Osteoblast (primary cell): ENCODE measurements around the gene SLC8A2. TPM values are rescaled to one million over a fixed set of nuclear protein-coding genes. Genes with fewer than 3 reads are reported as not detected.
A peak's percentile ranks its signal among the peaks of the same experiment; 100 is the strongest.

Experiments
- DNase-seq: peaks from one replicate; pipeline ENCODE4 v3.0.0; 2011; ENCODE audit warnings: low spot score, mixed read lengths; ENCODE audit not compliant: insufficient read length; ENCODE audit errors: missing footprints
- H2AFZ ChIP-seq: 2 replicates; pipeline ENCODE4 v1.6.0; 2011; ENCODE audit warnings: mild to moderate bottlenecking, low read length
- H3K27ac ChIP-seq: 2 replicates; pipeline ENCODE4 v1.5.1; 2011; ENCODE audit warnings: mild to moderate bottlenecking, low read depth, low read length, moderate library complexity
- H3K27me3 ChIP-seq: 2 replicates; pipeline ENCODE4 v1.6.0; 2012; ENCODE audit warnings: mild to moderate bottlenecking, control low read depth, inconsistent platforms, low read length, moderate library complexity; ENCODE audit not compliant: insufficient read depth
- H3K36me3 ChIP-seq: 2 replicates; pipeline ENCODE4 v1.5.1; 2011; ENCODE audit warnings: mild to moderate bottlenecking, low read length, control low read depth, moderate library complexity; ENCODE audit not compliant: insufficient read depth
- H3K4me1 ChIP-seq: 2 replicates; pipeline ENCODE4 v1.5.1; 2011; ENCODE audit warnings: mild to moderate bottlenecking, low read length, control low read depth, moderate library complexity; ENCODE audit not compliant: insufficient read depth
- H3K4me2 ChIP-seq: 2 replicates; pipeline ENCODE4 v1.6.0; 2011; ENCODE audit warnings: mild to moderate bottlenecking, low read length; ENCODE audit not compliant: insufficient read depth
- H3K4me3 ChIP-seq: fragments of 200-600 bp; sonication (generic); 3 replicates; pipeline ENCODE4 v1.5.1; 2012; ENCODE audit warnings: mild to moderate bottlenecking, low read length, inconsistent platforms; ENCODE audit not compliant: insufficient read depth
- H3K79me2 ChIP-seq: 2 replicates; pipeline ENCODE4 v1.6.0; 2012; ENCODE audit warnings: mild to moderate bottlenecking, low read length, control low read depth, inconsistent platforms; ENCODE audit not compliant: insufficient read depth
- H3K9me3 ChIP-seq: 2 replicates; pipeline ENCODE4 v1.5.1; 2011; ENCODE audit warnings: low read depth, low read length, control low read depth
- H4K20me1 ChIP-seq: 2 replicates; pipeline ENCODE4 v1.6.0; 2012; ENCODE audit warnings: mild to moderate bottlenecking, low read length, control low read depth; ENCODE audit not compliant: insufficient read depth
- total RNA-seq: library from RNA; depleted of rRNA; stranded (reverse); fragments of >200 nt; gene quantifications from 2 replicates; pipeline ENCODE4 v1.2.3, GENCODE V29; 2012
- TF ChIP-seq, protein P1 (sequence below): IDR thresholded peaks from 2 replicates; pipeline ENCODE4 v1.5.1; 2011; ENCODE audit warnings: mild to moderate bottlenecking, low read depth, low read length, moderate library complexity; ENCODE audit errors: extremely low read depth

SLC8A2 gene
- total RNA-seq, 1 donor: 0.36 TPM

DNA sequence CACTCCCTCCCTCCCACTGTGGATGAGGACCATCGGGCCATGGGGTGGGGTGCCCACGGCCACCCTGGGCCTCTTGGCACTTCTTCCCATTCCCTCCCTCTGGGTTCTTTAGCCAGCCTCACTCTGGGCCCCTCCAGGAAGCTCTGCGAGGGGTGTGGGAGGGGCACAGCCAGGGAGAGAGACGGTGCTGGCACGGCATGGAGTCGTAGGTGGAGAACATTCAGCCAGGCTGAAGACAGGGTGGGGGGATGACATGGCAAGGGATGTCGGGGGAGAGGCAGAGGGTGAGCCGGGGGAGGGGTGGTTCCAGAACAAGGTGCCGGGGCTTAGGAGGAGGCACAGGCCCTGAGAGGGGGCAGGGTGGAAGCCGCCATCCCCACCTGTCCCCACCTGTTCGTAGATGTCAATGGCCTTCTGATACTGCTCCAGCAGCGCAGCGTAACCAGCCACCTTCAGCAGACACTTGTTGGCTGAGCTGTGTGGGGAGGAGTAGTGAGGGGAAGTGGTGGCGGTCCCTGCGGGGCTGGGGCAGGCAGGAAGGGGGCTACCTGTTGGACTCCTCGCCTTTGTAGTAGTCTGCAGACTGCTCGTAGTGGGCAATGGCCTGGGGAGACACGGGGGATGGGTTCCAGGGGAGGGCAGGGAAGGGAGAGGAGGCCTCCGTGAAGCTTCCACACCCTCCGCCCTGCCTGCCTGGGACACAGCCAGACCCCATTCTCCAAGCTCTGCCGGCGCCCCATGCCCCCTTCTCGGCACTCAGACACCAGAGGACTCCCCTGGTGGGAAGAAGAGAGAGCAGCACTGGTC, 21.1 kb upstream of the SLC8A2 start:
- TF ChIP-seq, protein P1, sequence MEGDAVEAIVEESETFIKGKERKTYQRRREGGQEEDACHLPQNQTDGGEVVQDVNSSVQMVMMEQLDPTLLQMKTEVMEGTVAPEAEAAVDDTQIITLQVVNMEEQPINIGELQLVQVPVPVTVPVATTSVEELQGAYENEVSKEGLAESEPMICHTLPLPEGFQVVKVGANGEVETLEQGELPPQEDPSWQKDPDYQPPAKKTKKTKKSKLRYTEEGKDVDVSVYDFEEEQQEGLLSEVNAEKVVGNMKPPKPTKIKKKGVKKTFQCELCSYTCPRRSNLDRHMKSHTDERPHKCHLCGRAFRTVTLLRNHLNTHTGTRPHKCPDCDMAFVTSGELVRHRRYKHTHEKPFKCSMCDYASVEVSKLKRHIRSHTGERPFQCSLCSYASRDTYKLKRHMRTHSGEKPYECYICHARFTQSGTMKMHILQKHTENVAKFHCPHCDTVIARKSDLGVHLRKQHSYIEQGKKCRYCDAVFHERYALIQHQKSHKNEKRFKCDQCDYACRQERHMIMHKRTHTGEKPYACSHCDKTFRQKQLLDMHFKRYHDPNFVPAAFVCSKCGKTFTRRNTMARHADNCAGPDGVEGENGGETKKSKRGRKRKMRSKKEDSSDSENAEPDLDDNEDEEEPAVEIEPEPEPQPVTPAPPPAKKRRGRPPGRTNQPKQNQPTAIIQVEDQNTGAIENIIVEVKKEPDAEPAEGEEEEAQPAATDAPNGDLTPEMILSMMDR: no peak
- H3K9me3 ChIP-seq: no peaks in the 10 kb centered on the region
- no peaks in the 10 kb centered on the region for H3K27me3 ChIP-seq
- H4K20me1 ChIP-seq: peaks cover 12% of the 10 kb centered on the region
- H3K36me3 ChIP-seq: peaks cover 50% of the 10 kb centered on the region
- peaks cover 27% of the 10 kb centered on the region for H3K79me2 ChIP-seq
- no peak overlapping the region for H3K4me3 ChIP-seq
- no peak overlapping the region for H3K27ac ChIP-seq
- no peak overlapping the region for H2AFZ ChIP-seq
- no peaks in the 10 kb centered on the region for H3K4me1 ChIP-seq
- peak; percentile 62 for DNase-seq
- H3K4me2 ChIP-seq: no peak overlapping the region

DNA sequence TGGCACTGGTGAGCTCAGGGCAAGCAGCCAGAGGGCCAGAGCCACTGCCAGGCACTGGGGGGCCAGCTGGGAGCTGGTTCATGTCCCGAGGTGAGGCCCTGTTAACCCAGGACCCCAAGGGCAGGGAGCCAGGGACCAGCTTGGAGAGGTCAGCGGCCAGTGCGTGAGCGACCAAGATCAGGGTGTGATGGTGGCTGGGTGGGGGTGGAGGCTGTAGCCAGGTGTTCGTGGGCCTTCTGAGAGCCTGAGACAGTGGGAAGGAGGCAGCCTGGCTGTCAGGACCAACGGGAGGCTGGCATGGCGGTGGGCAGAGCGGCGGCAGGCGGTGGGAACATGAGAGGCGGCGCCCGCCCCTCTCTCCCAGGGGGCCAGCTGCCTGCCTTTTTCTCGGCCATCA, 20.4 kb upstream of the SLC8A2 start:
- no peak overlapping the region for H3K4me2 ChIP-seq
- H3K27ac ChIP-seq: no peak overlapping the region
- peaks cover 47% of the 10 kb centered on the region for H3K36me3 ChIP-seq
- no peaks in the 10 kb centered on the region for H3K9me3 ChIP-seq
- no peaks in the 10 kb centered on the region for H3K27me3 ChIP-seq
- no peak overlapping the region for H3K4me3 ChIP-seq
- no peak overlapping the region for H2AFZ ChIP-seq
- TF ChIP-seq, protein P1: no peak
- peaks cover 12% of the 10 kb centered on the region for H4K20me1 ChIP-seq
- H3K79me2 ChIP-seq: peaks cover 21% of the 10 kb centered on the region
- DNase-seq: no peak
- H3K4me1 ChIP-seq: no peaks in the 10 kb centered on the region

DNA sequence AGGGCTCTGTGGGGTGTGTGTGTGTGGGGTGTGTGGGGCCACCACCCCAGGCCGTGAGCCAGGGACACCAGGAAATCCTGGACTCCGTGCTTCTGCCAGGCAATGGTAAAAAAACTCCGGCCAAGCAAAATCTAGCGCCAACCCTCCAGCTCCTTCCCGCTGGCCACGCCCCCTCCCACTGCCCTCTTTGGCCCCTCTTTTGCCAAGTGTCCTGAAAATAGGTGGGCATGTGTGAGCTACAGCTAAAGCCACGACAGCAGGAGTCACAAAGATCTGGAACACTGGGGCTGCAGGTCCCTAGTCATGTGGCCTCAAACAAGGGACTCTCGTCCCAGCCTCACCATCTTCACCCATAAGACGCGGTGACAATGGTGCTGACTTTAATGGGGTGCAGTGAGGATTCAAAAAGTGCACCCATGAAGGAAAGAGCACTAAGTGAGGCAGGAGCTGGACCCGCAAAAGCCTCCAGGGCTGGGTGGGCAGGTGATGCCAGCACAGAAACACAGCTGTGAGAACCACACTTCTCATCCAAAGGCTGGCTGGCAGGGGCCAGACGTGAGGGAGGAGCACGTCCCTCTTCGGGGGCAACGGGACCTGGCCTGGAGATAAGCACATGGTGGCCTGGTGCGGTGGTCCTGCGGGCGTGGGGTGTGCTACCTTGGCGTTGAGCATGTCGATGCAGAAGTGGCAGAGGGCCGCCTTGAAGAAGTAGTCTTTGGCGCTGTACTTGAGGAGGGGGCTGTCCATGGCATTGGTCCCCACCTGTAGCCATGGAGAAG, 19.9 kb upstream of the SLC8A2 start:
- no peaks in the 10 kb centered on the region for H3K27me3 ChIP-seq
- H2AFZ ChIP-seq: no peak overlapping the region
- H3K9me3 ChIP-seq: no peaks in the 10 kb centered on the region
- H4K20me1 ChIP-seq: peaks cover 8% of the 10 kb centered on the region
- H3K27ac ChIP-seq: no peak overlapping the region
- TF ChIP-seq, protein P1: no peak
- H3K4me1 ChIP-seq: no peaks in the 10 kb centered on the region
- no peak overlapping the region for H3K4me2 ChIP-seq
- peaks cover 16% of the 10 kb centered on the region for H3K79me2 ChIP-seq
- H3K36me3 ChIP-seq: peaks cover 43% of the 10 kb centered on the region
- H3K4me3 ChIP-seq: no peak overlapping the region
- no peak for DNase-seq

DNA sequence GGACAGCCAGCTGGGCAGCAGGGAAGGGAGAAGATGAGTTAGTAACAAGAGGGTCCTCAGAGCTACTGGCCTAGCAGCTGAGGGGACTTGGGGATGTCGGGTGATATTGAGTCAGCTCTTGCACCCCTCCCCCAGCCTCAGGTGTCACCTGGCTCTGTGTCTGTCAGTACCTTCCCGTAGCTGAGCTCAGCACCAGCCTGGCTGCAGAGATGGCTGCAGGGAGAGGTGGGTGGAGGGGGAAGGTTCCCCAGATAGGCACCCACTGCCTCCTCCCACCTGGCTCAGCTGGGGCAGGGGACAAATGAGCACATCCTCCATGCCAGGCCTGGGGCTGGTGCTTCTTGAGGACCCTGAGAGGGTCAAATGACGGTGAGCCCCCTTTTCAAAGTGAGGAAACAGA, 19.2 kb upstream of the SLC8A2 start:
- H2AFZ ChIP-seq: no peak overlapping the region
- TF ChIP-seq, protein P1: no peak
- H3K27ac ChIP-seq: no peak overlapping the region
- H3K4me2 ChIP-seq: no peak overlapping the region
- peaks cover 42% of the 10 kb centered on the region for H3K36me3 ChIP-seq
- no peaks in the 10 kb centered on the region for H3K9me3 ChIP-seq
- H3K4me3 ChIP-seq: no peak overlapping the region
- no peak for DNase-seq
- no peaks in the 10 kb centered on the region for H3K4me1 ChIP-seq
- peaks cover 5% of the 10 kb centered on the region for H4K20me1 ChIP-seq
- H3K79me2 ChIP-seq: peaks cover 9% of the 10 kb centered on the region
- H3K27me3 ChIP-seq: no peaks in the 10 kb centered on the region
